WTC11 (cell line): ENCODE data around the gene SERTAD2. TPM values are rescaled to one million over a fixed set of nuclear protein-coding genes. Genes with fewer than 3 reads are reported as not detected.
A peak's percentile ranks its signal among the peaks of the same experiment; 100 is the strongest.

Experiments used
- CBFB ChIP-seq: sonication (generic); formaldehyde crosslinking; IDR thresholded peaks from 2 replicates; pipeline ENCODE4 v1.8.1; 2022; ENCODE audit warnings: mild to moderate bottlenecking, low read depth, missing genetic modification reagents
- CREB1 ChIP-seq: sonication (generic); formaldehyde crosslinking; IDR thresholded peaks from 2 replicates; pipeline ENCODE4 v1.8.0; 2023; ENCODE audit warnings: mild to moderate bottlenecking, missing genetic modification reagents
- EMX1 ChIP-seq: fragments of 250-450 bp; sonication (Bioruptor Pico); IDR thresholded peaks from 2 replicates; pipeline ENCODE4 v1.8.0; 2021; ENCODE audit warnings: mild to moderate bottlenecking
- FOXJ3 ChIP-seq: sonication (generic); formaldehyde crosslinking; IDR thresholded peaks from 2 replicates; pipeline ENCODE4 v1.9.0; 2021; ENCODE audit warnings: missing genetic modification reagents, mild to moderate bottlenecking, borderline replicate concordance
- IRF2 ChIP-seq: sonication (generic); formaldehyde crosslinking; IDR thresholded peaks from 2 replicates; pipeline ENCODE4 v1.8.0; 2022; ENCODE audit warnings: low read depth, missing genetic modification reagents, borderline replicate concordance
- RELA ChIP-seq: sonication (generic); formaldehyde crosslinking; IDR thresholded peaks from 2 replicates; pipeline ENCODE4 v1.8.1; 2022; ENCODE audit warnings: missing genetic modification reagents, mild to moderate bottlenecking, borderline replicate concordance
- SMAD4 ChIP-seq: sonication (generic); formaldehyde crosslinking; IDR thresholded peaks from 2 replicates; pipeline ENCODE4 v1.8.0; 2022; ENCODE audit warnings: mild to moderate bottlenecking, missing genetic modification reagents
- SP1 ChIP-seq: sonication (generic); formaldehyde crosslinking; conservative IDR thresholded peaks from 2 replicates; pipeline ENCODE4 v1.8.1; 2022; ENCODE audit warnings: missing genetic modification reagents
- ZNF121 ChIP-seq: sonication (generic); formaldehyde crosslinking; IDR thresholded peaks from 2 replicates; pipeline ENCODE4 v1.8.0; 2023; ENCODE audit warnings: missing genetic modification reagents
- ZNF219 ChIP-seq: sonication (generic); formaldehyde crosslinking; IDR thresholded peaks from 2 replicates; pipeline ENCODE4 v1.8.0; 2023; ENCODE audit warnings: missing genetic modification reagents, mild to moderate bottlenecking, borderline replicate concordance
- ZNF423 ChIP-seq: fragments of 250-450 bp; sonication (Bioruptor Pico); IDR thresholded peaks from 2 replicates; pipeline ENCODE4 v2.1.2; 2022; ENCODE audit warnings: mild to moderate bottlenecking, moderate library complexity
- total RNA-seq: library from RNA; stranded (reverse); gene quantifications from 3 replicates; pipeline ENCODE4 v1.2.3, GENCODE V29; 2021
- TF ChIP-seq, protein P1 (sequence below): fragments of 250-450 bp; sonication (Bioruptor Pico); IDR thresholded peaks from 2 replicates; pipeline ENCODE4 v1.8.0; 2021; ENCODE audit warnings: mild to moderate bottlenecking
- TF ChIP-seq, protein P2 (sequence below): fragments of 200-600 bp; IDR thresholded peaks from 2 replicates; pipeline ENCODE4 v1.8.0; 2022; ENCODE audit warnings: antibody characterized with exemption
- TF ChIP-seq, protein P3 (sequence below): sonication (generic); formaldehyde crosslinking; IDR thresholded peaks from 2 replicates; pipeline ENCODE4 v1.8.1; 2023; ENCODE audit warnings: mild to moderate bottlenecking, missing genetic modification reagents
- TF ChIP-seq, protein P4 (sequence below): sonication (generic); formaldehyde crosslinking; IDR thresholded peaks from 2 replicates; pipeline ENCODE4 v1.8.0; 2022; ENCODE audit warnings: mild to moderate bottlenecking, missing genetic modification reagents
- TF ChIP-seq, protein P5 (sequence below): sonication (generic); formaldehyde crosslinking; IDR thresholded peaks from 2 replicates; pipeline ENCODE4 v1.8.1; 2022; ENCODE audit warnings: mild to moderate bottlenecking, missing genetic modification reagents, moderate library complexity, borderline replicate concordance
- TF ChIP-seq, protein P6 (sequence below): fragments of 250-450 bp; sonication (Bioruptor Pico); IDR thresholded peaks from 2 replicates; pipeline ENCODE4 v1.9.0; 2021; ENCODE audit warnings: mild to moderate bottlenecking
- TF ChIP-seq, protein P7 (sequence below): sonication (generic); formaldehyde crosslinking; IDR thresholded peaks from 2 replicates; pipeline ENCODE4 v1.8.0; 2022; ENCODE audit warnings: missing genetic modification reagents
- TF ChIP-seq, protein P8 (sequence below): sonication (generic); formaldehyde crosslinking; IDR thresholded peaks from 2 replicates; pipeline ENCODE4 v1.8.0; 2022; ENCODE audit warnings: mild to moderate bottlenecking, missing genetic modification reagents
- TF ChIP-seq, protein P9 (sequence below): fragments of 250-450 bp; sonication (Bioruptor Pico); IDR thresholded peaks from 2 replicates; pipeline ENCODE4 v1.9.0; 2021; ENCODE audit warnings: moderate library complexity, mild to moderate bottlenecking, inconsistent platforms, borderline replicate concordance
- TF ChIP-seq, protein P10 (sequence below): sonication (generic); formaldehyde crosslinking; IDR thresholded peaks from 2 replicates; pipeline ENCODE4 v1.8.0; 2022; ENCODE audit warnings: mild to moderate bottlenecking, missing genetic modification reagents
- TF ChIP-seq, protein P11 (sequence below): sonication (generic); formaldehyde crosslinking; IDR thresholded peaks from 2 replicates; pipeline ENCODE4 v1.8.1; 2022; ENCODE audit warnings: low read depth, missing genetic modification reagents, borderline replicate concordance

SERTAD2 gene
- total RNA-seq, 1 experiment from 2014 or later: 7.9 TPM

DNA sequence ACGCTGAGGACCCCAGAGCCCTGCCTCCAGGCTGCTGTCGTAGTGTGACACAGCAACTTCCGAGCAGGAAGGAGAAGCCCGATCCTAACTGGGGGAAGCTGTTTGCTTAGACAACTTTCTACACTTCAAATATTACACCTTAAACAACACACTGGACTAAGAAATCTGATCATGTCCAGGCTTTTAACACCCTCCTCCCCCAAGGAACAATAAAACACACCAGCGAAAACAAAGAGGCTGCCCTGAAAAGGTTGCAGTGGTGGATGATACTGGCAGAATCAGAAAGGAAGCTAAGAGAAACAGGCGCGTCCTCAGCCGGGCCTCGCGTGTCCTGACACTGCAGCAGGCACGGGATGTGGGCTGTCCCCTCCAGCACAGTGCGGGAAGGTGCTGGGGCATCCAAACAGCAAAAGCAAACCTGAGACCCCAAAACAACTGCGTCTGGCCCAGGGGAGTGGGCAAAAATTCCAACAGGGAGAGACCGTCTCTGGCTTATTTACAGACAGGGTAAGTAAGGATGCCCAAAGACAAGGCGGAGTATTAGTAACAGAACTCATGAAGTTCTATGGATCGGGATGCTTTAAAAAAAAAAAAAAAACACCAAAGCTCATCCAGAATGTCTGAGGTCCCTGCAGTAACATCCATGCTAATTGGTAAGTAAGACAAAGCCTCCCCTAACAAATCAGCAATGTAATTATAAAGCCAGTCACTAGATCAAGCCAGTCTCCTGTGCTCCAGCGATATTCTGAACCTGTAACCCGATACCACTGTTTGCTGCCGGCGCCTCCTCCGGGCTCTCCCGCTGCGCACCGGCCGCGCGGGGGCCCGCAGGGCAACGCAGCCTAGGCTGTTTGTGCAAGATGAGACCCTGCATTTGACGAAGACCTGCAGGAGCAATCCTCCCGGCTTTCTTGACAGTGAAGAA lies 9.0 kb downstream of the SERTAD2 start (continued):
- TF ChIP-seq, protein P1, sequence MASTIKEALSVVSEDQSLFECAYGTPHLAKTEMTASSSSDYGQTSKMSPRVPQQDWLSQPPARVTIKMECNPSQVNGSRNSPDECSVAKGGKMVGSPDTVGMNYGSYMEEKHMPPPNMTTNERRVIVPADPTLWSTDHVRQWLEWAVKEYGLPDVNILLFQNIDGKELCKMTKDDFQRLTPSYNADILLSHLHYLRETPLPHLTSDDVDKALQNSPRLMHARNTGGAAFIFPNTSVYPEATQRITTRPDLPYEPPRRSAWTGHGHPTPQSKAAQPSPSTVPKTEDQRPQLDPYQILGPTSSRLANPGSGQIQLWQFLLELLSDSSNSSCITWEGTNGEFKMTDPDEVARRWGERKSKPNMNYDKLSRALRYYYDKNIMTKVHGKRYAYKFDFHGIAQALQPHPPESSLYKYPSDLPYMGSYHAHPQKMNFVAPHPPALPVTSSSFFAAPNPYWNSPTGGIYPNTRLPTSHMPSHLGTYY (CRISPR knock-in tag): no peak
- TF ChIP-seq FOXJ3 (no peak), ZNF219 (CRISPR knock-in tag) (no peak), ZNF121 (CRISPR knock-in tag) (no peak), CBFB (CRISPR knock-in tag) (no peak), ZNF423 (CRISPR knock-in tag) (no peak), EMX1 (CRISPR knock-in tag) (no peak), IRF2 (CRISPR knock-in tag) (no peak), SP1 (CRISPR knock-in tag) (no peak), SMAD4 (CRISPR knock-in tag) (no peak), CREB1 (CRISPR knock-in tag) (no peak), RELA (no peak)
- TF ChIP-seq, protein P2, sequence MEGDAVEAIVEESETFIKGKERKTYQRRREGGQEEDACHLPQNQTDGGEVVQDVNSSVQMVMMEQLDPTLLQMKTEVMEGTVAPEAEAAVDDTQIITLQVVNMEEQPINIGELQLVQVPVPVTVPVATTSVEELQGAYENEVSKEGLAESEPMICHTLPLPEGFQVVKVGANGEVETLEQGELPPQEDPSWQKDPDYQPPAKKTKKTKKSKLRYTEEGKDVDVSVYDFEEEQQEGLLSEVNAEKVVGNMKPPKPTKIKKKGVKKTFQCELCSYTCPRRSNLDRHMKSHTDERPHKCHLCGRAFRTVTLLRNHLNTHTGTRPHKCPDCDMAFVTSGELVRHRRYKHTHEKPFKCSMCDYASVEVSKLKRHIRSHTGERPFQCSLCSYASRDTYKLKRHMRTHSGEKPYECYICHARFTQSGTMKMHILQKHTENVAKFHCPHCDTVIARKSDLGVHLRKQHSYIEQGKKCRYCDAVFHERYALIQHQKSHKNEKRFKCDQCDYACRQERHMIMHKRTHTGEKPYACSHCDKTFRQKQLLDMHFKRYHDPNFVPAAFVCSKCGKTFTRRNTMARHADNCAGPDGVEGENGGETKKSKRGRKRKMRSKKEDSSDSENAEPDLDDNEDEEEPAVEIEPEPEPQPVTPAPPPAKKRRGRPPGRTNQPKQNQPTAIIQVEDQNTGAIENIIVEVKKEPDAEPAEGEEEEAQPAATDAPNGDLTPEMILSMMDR: no peak
- TF ChIP-seq, protein P3, sequence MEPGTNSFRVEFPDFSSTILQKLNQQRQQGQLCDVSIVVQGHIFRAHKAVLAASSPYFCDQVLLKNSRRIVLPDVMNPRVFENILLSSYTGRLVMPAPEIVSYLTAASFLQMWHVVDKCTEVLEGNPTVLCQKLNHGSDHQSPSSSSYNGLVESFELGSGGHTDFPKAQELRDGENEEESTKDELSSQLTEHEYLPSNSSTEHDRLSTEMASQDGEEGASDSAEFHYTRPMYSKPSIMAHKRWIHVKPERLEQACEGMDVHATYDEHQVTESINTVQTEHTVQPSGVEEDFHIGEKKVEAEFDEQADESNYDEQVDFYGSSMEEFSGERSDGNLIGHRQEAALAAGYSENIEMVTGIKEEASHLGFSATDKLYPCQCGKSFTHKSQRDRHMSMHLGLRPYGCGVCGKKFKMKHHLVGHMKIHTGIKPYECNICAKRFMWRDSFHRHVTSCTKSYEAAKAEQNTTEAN (CRISPR knock-in tag): no peak
- TF ChIP-seq, protein P4, sequence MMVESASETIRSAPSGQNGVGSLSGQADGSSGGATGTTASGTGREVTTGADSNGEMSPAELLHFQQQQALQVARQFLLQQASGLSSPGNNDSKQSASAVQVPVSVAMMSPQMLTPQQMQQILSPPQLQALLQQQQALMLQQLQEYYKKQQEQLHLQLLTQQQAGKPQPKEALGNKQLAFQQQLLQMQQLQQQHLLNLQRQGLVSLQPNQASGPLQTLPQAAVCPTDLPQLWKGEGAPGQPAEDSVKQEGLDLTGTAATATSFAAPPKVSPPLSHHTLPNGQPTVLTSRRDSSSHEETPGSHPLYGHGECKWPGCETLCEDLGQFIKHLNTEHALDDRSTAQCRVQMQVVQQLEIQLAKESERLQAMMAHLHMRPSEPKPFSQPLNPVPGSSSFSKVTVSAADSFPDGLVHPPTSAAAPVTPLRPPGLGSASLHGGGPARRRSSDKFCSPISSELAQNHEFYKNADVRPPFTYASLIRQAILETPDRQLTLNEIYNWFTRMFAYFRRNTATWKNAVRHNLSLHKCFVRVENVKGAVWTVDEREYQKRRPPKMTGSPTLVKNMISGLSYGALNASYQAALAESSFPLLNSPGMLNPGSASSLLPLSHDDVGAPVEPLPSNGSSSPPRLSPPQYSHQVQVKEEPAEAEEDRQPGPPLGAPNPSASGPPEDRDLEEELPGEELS: no peak
- TF ChIP-seq, protein P5, sequence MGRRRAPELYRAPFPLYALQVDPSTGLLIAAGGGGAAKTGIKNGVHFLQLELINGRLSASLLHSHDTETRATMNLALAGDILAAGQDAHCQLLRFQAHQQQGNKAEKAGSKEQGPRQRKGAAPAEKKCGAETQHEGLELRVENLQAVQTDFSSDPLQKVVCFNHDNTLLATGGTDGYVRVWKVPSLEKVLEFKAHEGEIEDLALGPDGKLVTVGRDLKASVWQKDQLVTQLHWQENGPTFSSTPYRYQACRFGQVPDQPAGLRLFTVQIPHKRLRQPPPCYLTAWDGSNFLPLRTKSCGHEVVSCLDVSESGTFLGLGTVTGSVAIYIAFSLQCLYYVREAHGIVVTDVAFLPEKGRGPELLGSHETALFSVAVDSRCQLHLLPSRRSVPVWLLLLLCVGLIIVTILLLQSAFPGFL (CRISPR knock-in tag): no peak
- TF ChIP-seq, protein P6, sequence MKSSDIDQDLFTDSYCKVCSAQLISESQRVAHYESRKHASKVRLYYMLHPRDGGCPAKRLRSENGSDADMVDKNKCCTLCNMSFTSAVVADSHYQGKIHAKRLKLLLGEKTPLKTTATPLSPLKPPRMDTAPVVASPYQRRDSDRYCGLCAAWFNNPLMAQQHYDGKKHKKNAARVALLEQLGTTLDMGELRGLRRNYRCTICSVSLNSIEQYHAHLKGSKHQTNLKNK: no peak
- TF ChIP-seq, protein P7, sequence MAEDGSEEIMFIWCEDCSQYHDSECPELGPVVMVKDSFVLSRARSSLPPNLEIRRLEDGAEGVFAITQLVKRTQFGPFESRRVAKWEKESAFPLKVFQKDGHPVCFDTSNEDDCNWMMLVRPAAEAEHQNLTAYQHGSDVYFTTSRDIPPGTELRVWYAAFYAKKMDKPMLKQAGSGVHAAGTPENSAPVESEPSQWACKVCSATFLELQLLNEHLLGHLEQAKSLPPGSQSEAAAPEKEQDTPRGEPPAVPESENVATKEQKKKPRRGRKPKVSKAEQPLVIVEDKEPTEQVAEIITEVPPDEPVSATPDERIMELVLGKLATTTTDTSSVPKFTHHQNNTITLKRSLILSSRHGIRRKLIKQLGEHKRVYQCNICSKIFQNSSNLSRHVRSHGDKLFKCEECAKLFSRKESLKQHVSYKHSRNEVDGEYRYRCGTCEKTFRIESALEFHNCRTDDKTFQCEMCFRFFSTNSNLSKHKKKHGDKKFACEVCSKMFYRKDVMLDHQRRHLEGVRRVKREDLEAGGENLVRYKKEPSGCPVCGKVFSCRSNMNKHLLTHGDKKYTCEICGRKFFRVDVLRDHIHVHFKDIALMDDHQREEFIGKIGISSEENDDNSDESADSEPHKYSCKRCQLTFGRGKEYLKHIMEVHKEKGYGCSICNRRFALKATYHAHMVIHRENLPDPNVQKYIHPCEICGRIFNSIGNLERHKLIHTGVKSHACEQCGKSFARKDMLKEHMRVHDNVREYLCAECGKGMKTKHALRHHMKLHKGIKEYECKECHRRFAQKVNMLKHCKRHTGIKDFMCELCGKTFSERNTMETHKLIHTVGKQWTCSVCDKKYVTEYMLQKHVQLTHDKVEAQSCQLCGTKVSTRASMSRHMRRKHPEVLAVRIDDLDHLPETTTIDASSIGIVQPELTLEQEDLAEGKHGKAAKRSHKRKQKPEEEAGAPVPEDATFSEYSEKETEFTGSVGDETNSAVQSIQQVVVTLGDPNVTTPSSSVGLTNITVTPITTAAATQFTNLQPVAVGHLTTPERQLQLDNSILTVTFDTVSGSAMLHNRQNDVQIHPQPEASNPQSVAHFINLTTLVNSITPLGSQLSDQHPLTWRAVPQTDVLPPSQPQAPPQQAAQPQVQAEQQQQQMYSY (CRISPR knock-in tag): no peak
- TF ChIP-seq, protein P8, sequence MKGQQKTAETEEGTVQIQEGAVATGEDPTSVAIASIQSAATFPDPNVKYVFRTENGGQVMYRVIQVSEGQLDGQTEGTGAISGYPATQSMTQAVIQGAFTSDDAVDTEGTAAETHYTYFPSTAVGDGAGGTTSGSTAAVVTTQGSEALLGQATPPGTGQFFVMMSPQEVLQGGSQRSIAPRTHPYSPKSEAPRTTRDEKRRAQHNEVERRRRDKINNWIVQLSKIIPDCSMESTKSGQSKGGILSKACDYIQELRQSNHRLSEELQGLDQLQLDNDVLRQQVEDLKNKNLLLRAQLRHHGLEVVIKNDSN (CRISPR knock-in tag): no peak
- TF ChIP-seq, protein P9, sequence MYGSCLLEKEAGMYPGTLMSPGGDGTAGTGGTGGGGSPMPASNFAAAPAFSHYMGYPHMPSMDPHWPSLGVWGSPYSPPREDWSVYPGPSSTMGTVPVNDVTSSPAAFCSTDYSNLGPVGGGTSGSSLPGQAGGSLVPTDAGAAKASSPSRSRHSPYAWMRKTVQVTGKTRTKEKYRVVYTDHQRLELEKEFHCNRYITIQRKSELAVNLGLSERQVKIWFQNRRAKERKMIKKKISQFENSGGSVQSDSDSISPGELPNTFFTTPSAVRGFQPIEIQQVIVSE (CRISPR knock-in tag): no peak
- TF ChIP-seq, protein P10, sequence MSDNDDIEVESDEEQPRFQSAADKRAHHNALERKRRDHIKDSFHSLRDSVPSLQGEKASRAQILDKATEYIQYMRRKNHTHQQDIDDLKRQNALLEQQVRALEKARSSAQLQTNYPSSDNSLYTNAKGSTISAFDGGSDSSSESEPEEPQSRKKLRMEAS (CRISPR knock-in tag): peak; percentile 37; the same call in 1 of the 2 replicates
- TF ChIP-seq, protein P11, sequence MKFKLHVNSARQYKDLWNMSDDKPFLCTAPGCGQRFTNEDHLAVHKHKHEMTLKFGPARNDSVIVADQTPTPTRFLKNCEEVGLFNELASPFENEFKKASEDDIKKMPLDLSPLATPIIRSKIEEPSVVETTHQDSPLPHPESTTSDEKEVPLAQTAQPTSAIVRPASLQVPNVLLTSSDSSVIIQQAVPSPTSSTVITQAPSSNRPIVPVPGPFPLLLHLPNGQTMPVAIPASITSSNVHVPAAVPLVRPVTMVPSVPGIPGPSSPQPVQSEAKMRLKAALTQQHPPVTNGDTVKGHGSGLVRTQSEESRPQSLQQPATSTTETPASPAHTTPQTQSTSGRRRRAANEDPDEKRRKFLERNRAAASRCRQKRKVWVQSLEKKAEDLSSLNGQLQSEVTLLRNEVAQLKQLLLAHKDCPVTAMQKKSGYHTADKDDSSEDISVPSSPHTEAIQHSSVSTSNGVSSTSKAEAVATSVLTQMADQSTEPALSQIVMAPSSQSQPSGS (CRISPR knock-in tag): no peak
